HL-60 (cell line): Measurements from ENCODE around the gene ERFE.
A peak's percentile ranks its signal among the peaks of the same experiment; 100 is the strongest.
"Not testable (repeated sequence)": the region's sequence is repeated elsewhere in the genome, so short reads cannot be mapped to it uniquely, and the experiment has no call there.

Experiments
- DNase-seq, 2 experiments: peaks; one replicate each; pipeline ENCODE4 v3.0.0-alpha.2; 2010 to 2020; ENCODE audit warnings: low read depth in 1 of 2, low spot score in 1 of 2
- H3K27ac ChIP-seq: fragments of 250-450 bp; sonication (Bioruptor Pico); replicated peaks from 2 replicates; pipeline ENCODE4 v1.5.1; 2020; ENCODE audit warnings: mild to moderate bottlenecking, moderate library complexity
- H3K27me3 ChIP-seq: fragments of 250-450 bp; sonication (Bioruptor Pico); 2 replicates; pipeline ENCODE4 v1.5.1; 2021; ENCODE audit warnings: mild to moderate bottlenecking, moderate library complexity; ENCODE audit not compliant: insufficient read depth, poor library complexity, severe bottlenecking
- H3K4me3 ChIP-seq: replicated peaks from 2 replicates; pipeline ENCODE4 v1.5.1; 2011; ENCODE audit warnings: mild to moderate bottlenecking, control low read depth, low read length; ENCODE audit not compliant: insufficient read depth
- CTCF ChIP-seq: IDR thresholded peaks from one replicate; pipeline ENCODE4 v1.5.1; 2011; ENCODE audit warnings: low read length, control low read depth, inconsistent platforms; ENCODE audit not compliant: insufficient read depth
- GABPA ChIP-seq: IDR thresholded peaks from 2 replicates; pipeline ENCODE4 v1.6.1; 2012; ENCODE audit warnings: low read depth
- POLR2AphosphoS5 ChIP-seq: IDR thresholded peaks from 2 replicates; pipeline ENCODE4 v1.6.1; 2012; ENCODE audit warnings: low read depth
- SPI1 ChIP-seq: IDR thresholded peaks from 2 replicates; pipeline ENCODE4 v1.6.1; 2012; ENCODE audit warnings: low read depth, mild to moderate bottlenecking, borderline replicate concordance
- TF ChIP-seq, protein P1 (sequence below): IDR thresholded peaks from 2 replicates; pipeline ENCODE4 v1.6.1; 2012; ENCODE audit warnings: low read depth; ENCODE audit not compliant: insufficient replicate concordance

The ERFE gene

GRCh38 chr2:238169048-238169707 is 10.4 kb downstream of the ERFE start:
- Histone ChIP-seq H3K4me3 (no peak overlapping the region), H3K27me3 (peaks cover 8% of the 10 kb centered on the region), H3K27ac (no peak overlapping the region)
- DNase-seq, result no peak
- TF ChIP-seq CTCF, result no peak
- TF ChIP-seq, protein P1, sequence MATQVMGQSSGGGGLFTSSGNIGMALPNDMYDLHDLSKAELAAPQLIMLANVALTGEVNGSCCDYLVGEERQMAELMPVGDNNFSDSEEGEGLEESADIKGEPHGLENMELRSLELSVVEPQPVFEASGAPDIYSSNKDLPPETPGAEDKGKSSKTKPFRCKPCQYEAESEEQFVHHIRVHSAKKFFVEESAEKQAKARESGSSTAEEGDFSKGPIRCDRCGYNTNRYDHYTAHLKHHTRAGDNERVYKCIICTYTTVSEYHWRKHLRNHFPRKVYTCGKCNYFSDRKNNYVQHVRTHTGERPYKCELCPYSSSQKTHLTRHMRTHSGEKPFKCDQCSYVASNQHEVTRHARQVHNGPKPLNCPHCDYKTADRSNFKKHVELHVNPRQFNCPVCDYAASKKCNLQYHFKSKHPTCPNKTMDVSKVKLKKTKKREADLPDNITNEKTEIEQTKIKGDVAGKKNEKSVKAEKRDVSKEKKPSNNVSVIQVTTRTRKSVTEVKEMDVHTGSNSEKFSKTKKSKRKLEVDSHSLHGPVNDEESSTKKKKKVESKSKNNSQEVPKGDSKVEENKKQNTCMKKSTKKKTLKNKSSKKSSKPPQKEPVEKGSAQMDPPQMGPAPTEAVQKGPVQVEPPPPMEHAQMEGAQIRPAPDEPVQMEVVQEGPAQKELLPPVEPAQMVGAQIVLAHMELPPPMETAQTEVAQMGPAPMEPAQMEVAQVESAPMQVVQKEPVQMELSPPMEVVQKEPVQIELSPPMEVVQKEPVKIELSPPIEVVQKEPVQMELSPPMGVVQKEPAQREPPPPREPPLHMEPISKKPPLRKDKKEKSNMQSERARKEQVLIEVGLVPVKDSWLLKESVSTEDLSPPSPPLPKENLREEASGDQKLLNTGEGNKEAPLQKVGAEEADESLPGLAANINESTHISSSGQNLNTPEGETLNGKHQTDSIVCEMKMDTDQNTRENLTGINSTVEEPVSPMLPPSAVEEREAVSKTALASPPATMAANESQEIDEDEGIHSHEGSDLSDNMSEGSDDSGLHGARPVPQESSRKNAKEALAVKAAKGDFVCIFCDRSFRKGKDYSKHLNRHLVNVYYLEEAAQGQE, result no peak
- TF ChIP-seq POLR2AphosphoS5, result no peak
- no peak for TF ChIP-seq GABPA
- TF ChIP-seq SPI1, result no peak

DNA sequence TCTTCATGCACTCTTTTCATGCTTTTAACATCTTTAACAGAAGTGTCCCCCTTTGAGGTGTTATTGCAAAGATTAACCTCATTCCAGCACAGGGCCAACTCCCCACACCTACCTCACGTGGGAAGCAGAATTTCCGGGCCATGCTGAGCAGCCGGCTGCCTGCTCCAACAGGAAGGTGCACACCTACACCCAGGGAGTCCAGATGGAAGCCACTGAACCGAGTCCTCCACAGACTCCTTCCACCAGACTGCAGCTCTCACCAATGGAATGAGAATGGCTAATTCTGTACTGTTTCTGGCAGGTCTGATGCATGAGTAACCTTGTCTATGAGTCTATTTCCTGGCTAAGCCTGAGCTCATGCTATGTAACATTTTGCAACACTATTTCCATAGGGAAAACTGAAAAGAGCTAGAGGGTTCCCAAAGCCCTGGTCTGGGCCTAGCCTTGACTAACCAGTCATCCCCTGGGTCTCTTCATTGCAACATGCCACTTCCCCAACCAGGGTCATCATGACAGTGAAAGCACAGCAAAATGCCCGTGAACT is 11.0 kb downstream of the ERFE start:
- no peak for TF ChIP-seq CTCF
- TF ChIP-seq POLR2AphosphoS5, result no peak
- TF ChIP-seq SPI1, result peak; percentile 35; the same call in 1 of the 2 replicates
- DNase-seq, result peak in 1 of 2 experiments; percentile 39
- Histone ChIP-seq H3K27ac (no peak overlapping the region), H3K4me3 (no peak overlapping the region), H3K27me3 (peaks cover 2% of the 10 kb centered on the region)

DNA sequence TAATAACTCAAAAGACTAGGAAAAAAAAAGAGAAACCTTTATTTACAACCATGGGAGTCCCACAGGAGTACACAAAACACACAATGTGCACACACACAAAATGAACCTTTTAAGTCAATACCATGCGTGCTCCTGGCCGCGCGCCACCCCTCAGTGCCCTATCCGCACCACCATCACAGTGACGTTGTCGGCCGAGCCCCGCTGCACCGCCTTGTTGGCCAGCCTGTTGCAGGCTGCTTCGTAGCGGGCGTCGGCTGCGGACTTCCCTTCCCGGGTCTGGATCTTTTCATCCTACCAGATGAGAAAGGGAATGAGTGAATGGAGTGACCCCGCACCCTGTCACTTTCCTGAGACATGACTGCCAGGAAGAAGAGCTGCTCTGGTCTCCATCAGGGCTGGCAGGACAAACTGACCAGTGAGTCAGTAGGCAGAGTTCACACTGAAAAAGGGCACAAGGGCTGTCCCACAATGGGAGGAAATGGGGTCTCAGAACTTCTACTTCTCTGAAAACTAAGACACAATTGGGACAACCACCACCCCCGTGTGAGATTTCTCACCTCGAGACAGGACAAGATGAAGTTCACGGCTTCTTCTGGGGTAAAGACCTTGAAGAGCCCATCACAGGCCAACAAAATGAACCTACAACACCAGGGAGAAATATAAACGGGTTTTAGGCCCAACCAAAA is 11.8 kb downstream of the ERFE start:
- Histone ChIP-seq H3K27ac (no peak overlapping the region), H3K27me3 (no peaks in the 10 kb centered on the region), H3K4me3 (no peak overlapping the region)
- no peak for TF ChIP-seq POLR2AphosphoS5
- TF ChIP-seq SPI1, result no peak
- TF ChIP-seq GABPA, result no peak
- TF ChIP-seq, protein P1, result no peak
- TF ChIP-seq CTCF, result no peak
- no peak for DNase-seq

- not testable (repeated sequence) for DNase-seq, H3K27ac ChIP-seq, H3K27me3 ChIP-seq, H3K4me3 ChIP-seq
Observed at GRCh38 chr2:238171072-238171431, 12.3 kb downstream of the ERFE start.
